Stimulated activated CD8-positive, alpha-beta memory T cell treated with anti-CD3 and anti-CD28 coated beads, Interleukin-12 subunit alpha, Interleukin-12 subunit beta, amount 100 ng/mL, for 24 hours (primary cell): Measurements from ENCODE around the gene IRF8.
"Not testable (repeated sequence)": the region's sequence is repeated elsewhere in the genome, so short reads cannot be mapped to it uniquely, and the experiment has no call there.

Experiments
- DNase-seq: peaks from one replicate; pipeline ENCODE4 v3.0.0-alpha.2; 2020; ENCODE audit errors: extremely low read depth

The IRF8 gene

DNA sequence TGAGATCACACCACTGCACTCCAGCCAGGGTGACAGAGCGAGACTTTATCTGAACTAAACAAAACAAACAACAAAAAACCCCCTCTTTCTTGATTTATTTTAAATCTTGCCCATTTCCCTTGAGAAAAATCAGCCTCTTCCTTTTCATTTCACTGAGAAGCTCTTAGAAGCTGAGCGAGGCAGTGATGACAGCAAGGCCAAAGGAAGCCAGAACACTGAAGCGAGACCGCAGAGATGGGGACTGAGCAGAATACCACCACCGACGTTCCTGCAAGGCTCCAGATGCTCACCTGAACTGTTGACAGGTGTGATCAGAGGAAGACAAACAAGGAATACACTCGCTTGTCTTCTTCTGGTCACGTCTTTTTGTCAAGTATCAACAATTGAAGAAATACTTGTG is 30.5 kb upstream of the IRF8 start:
- no peak for DNase-seq

DNA sequence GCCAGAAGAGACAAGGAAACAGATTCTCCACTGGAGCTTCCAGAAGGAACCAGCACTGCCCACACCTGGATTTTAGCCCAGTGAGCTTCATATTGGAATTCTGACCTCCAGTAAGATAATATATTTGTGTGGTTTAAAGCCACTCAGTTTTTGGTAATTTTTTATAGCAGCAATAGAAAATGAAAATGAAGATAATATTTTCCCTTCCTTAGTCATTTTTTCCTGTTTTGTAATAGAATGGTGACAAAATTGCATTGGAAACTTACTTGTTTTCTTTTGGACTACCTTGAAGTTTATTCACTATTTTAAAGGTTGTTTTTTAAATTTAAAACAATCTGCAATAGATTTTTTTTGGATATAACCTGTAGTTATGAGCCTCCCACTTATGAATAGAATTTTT is 29.8 kb upstream of the IRF8 start:
- DNase-seq: no peak

DNA sequence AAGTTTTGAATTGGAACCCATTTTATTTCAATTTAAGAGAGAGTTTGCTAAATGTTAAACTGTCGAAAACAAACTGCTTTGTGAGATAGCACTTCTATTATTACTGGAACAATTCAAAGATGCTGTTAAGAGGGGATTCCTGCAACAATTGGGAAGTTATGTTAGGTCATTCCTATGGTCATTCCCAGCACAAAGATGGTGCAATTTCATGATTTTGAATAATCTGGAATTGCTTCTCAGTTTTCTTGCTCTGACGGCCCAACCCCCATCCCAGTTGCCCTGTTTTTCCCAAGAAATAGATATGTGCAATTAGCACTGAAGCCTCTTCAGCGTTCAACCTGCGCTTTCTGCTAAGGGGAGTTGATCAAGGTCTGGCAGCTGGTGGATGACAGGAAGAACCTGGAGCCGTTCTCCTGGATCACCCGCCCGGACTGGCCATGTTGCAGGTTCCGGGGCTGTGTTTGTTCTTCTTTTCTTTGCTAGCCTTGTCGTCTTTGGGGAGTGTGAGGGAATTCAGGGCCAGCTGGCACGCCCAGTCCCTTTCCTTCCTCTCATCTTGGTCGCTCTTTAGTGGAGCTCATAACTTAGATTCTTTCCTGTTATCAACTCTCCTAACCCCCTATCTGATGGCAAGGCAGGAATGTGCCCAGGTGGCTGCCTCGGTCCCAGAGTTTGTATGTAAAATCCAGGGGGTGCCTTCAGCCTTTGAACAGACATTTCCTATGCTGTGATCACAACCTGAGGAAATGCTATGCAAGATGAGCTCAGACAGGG is 29.0 kb upstream of the IRF8 start:
- DNase-seq: no peak

DNA sequence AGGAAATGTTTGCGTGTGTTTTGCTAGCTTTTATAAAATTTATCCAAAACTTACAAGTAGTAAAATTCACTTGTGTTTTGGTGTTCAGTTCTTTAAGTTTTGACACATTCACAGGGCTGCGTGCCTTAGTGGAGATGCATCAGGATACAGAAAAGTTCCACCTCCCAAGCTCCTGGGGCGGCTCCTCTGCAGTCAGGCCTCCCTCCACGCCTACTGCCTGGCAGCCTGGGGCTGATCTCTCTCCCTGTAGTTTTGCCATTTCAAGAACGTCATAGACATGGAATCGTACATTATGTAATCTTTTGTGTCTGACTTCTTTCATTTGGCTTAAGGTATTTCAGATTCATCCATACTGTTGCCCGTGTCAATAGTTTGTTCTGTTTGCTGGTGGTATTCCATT is 27.2 kb upstream of the IRF8 start:
- DNase-seq: no peak

DNA sequence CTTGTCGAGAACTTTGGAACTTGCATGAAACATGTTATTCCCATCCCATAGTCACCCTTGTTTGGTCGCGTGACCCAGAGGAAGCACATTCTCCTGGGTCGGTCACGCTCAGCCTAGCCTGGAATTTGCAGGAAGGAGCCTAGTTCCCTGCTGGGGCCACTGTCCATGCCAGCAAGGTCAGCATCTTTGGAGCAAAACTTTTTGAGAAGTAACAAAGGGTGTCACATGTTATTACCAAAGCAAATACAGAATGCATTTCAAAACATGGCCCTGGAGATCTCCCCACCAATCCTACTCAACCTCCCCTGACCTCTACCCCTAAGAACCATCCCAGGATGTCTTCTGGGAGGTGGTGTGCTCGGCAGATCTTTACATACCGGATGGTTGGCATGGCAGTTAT is 26.2 kb upstream of the IRF8 start:
- DNase-seq: no peak

DNA sequence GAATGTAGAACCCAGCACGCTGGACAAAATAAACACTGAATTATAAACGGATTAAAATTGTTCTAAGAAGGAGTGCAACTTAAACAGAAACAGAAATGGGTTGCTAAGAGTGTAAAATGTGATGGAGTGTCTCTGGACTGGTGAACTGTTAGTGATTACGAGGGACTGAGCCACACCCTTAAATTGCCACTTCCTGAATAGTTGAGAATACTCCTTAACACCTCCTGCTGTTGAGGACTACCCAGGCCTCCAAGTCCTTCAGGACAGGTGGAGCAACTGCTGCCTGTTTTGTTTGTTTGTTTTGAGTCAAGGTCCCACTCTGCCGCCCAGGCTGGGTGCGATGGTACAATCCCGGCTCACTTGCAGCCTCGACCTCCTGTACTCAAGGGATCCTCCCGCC is 25.8 kb upstream of the IRF8 start:
- DNase-seq: no peak

DNA sequence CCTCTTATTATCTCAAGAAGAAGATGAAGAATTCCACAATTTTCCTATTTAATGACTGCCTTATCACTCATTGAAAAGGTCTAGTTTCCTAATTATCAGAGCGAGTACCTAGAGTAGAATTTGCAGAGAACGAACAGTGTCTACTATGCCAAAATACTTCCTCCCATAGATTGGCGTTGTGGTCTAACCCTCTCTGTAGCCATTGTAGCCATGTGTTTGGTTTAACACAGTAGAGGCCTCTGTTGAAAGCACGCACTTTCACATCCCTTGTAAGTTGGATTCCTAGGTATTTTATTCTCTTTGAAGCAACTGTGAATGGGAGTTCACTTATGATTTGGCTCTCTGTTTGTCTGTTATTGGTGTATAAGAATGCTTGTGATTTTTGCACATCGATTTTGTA is 24.9 kb upstream of the IRF8 start:
- DNase-seq: not testable (repeated sequence)

DNA sequence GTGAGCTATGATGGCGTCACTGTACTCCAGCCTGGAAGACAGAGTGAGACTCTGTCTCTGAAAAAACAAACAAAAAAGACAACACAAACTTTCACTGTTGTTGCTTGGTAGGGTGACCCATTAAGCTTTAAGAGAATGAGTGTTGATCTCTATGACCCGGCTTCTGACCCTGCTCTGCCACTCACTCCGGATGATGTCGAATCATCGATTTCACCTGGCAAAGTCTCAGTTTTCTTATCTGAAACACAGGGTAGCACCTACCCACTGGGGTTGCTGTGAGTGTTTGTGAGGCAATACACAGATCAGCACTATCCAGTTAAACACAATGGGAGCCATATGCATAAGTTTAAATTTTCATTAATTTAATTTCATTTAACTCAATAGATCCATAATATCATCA is 20.6 kb upstream of the IRF8 start:
- no peak for DNase-seq

GRCh38 chr16:85878875-85879274 is 20.1 kb upstream of the IRF8 start:
- no peak for DNase-seq

- no peak for DNase-seq
These were observed 19.4 kb upstream of the IRF8 start for GRCh38 chr16:85879549-85879948.

DNA sequence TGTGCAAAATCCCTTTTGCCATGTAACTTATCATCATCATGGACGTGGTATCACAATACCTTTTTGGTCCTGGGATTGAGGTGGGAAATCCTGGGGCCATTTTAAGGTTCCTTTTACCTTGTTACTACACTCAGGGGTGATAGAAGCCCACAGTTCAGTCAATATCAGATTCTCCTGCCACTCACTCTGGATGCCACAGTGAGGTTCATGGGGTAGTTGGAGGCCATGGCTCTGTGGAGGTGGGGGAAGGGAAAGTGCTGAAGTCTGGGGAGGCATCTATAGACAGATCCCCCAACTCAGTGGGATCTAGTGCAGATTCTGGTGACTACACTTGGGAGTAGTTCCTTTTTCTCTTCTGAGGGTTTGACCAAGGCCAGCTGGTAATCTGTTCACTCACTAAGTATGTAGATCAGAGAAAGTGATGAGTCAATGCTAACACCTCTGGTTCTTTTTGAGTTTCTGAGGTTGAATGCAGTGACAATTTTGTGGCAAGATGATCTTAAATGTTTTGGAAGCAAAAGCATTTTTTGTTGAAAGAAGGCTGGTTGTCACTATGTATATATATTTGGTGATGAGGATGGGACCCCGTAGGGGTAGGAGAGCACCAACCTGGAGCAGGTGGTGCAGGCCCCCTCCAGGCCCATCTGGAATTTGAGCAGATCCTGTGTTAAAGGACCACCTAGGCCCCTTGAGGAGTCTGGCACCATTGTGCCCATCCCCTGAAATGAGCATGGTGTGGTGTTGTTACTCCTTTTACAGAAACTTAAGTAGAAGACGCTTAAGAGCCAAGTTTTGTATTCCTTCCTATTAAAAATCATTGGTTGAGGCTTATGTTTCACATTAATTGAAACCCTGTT is 18.8 kb upstream of the IRF8 start:
- DNase-seq: no peak

- DNase-seq: no peak
These were observed 18.1 kb upstream of the IRF8 start for GRCh38 chr16:85880861-85881260.

GRCh38 chr16:85881436-85881835 is 17.5 kb upstream of the IRF8 start:
- no peak for DNase-seq

- no peak for DNase-seq
These were observed 16.7 kb upstream of the IRF8 start for GRCh38 chr16:85882181-85882810.

GRCh38 chr16:85883813-85884212 is 15.1 kb upstream of the IRF8 start:
- DNase-seq: no peak

- DNase-seq: no peak
These were observed 14.0 kb upstream of the IRF8 start for GRCh38 chr16:85884808-85885463.

- no peak for DNase-seq
These were observed 13.4 kb upstream of the IRF8 start for GRCh38 chr16:85885537-85885936.

GRCh38 chr16:85888405-85889331 is 10.3 kb upstream of the IRF8 start:
- no peak for DNase-seq

GRCh38 chr16:85891033-85891775 is 7.8 kb upstream of the IRF8 start:
- DNase-seq: no peak

- DNase-seq: no peak
These were observed 7.2 kb upstream of the IRF8 start for GRCh38 chr16:85891776-85892166.
